ENCODE measurements around the gene SERPINI2.

Gene SERPINI2, protein sequence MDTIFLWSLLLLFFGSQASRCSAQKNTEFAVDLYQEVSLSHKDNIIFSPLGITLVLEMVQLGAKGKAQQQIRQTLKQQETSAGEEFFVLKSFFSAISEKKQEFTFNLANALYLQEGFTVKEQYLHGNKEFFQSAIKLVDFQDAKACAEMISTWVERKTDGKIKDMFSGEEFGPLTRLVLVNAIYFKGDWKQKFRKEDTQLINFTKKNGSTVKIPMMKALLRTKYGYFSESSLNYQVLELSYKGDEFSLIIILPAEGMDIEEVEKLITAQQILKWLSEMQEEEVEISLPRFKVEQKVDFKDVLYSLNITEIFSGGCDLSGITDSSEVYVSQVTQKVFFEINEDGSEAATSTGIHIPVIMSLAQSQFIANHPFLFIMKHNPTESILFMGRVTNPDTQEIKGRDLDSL

DNA sequence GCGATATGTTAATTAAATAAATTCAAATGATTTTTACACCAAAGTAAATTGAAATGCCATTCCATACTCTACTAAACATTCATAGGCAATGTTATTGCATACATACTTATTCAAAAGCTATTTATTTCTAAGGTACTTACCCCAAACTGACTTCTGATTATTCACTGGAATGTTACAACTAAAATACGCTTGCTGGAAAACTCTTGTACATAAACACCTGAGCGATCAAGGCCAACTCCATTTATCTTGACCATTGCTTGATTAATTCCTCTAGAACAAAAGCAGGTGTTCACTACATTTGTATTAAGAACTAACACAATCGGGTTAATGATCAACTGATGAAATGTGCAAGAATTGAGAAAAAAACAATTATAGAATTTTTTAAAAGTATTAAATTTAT, at the start of gene SERPINI2:
Gene SERPINI2, minus strand, starts transcription at position 180 of the 400 bp plus-strand sequence. CDS start 2,208 bp downstream, outside the sequence.
- no peak for DNase-seq

DNA sequence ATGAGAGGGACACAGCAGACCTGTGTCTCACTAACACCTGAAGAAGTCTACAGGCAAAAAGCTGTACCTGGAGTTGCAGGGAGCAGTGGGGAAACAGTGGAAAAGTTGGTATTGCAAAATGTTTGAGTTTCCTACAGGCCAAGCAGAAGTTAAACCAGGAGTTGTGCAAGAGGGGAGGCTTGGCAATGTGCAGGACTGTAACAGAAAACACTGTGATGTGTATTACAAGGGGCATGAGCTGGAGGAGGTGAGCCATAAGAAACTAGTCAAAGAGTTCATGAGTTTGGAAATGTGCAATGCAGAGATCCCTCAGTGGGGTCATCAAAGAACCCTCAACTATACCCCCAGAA, 47.1 kb upstream of the SERPINI2 start:
- DNase-seq: no peak

DNA sequence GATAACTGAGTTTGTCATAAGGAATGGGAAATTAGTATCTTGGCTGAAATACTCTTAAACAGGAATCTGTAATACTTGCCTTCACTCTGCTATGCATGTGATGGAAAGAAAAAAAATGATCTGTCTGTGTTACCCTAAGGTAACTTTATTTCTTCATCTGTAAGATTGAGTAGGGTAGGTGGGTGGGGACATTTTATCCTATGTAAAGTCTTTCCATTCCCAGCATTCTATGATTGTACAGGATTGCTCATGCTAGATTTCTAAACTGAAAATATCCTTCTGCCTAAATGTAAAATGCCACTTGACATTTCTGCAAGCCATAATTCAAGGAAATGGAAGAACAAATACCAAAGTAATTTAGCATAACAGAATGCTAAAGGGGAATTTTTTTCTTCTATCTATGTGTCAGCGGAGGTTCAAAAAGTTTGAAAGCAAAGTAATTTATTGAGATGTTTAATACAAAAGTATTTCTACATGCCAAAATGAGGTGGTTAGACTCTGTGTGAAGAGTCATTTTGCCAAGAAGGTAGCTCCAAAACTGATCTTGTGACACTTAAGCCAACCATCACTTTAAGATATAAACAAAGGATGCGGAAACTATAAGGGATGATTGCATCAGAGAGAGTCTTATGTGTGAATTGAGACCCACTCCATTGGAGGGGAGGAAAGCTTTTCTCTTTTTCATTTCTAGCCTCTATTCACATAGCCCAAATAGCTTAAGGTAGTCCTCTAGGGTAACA, 46.6 kb upstream of the SERPINI2 start:
- DNase-seq: no peak

DNA sequence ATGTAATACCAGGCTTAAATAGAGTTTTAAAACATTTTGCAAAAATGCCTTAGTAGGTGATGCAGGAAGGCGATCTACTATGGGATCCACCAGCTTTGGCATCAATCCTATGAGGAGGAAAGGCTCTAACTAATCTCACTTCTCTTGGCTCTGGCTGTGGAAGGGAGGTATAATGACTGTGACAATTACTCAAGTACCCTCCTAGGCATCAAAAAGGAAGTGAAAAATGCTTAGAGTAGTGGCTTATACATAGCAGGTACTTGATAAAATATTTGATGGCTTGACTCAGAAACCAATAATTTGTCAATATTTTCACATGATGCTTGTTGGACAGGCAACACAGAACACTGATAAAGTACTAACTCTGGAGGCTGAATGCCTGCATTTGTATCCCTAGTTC, 34.1 kb upstream of the SERPINI2 start:
- DNase-seq: no peak

DNA sequence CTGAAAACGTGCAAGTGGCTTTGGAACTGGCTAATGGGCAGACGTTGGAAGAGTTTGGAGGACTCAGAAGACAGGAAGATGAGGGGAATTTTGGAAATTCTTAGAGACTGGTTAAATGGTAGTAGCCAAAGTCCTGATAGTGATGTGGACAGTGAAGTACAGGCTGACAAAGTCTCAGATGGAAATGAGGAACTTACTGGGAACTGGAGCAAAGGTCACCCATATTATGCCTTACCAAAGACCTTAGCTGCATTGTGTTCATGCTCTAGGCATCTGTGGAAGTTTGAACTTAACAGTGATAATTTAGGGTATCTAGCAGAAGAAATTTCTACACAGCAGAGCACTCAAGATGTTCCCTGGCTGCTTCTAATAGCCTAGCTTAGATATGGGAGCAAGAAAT, 28.6 kb upstream of the SERPINI2 start:
- no peak for DNase-seq

DNA sequence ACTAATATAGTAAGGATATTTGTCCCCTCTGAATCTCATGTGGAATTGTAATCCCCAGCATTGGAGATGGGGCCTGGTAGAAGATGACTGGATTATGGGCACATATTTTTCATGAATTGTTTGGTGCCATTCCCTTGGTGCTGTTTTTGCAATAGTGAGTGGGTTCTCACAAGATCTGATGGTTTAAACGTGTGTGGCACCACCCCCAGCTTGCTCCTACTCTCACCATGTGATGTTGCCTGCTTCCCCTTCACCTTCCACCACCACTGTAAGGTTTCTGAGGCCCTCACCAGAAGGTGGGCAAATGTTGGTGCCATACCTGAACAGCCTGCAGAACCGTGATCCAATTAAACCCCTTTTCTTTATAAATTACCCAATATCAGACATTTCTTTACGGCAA, 28.1 kb upstream of the SERPINI2 start:
- DNase-seq: no peak

DNA sequence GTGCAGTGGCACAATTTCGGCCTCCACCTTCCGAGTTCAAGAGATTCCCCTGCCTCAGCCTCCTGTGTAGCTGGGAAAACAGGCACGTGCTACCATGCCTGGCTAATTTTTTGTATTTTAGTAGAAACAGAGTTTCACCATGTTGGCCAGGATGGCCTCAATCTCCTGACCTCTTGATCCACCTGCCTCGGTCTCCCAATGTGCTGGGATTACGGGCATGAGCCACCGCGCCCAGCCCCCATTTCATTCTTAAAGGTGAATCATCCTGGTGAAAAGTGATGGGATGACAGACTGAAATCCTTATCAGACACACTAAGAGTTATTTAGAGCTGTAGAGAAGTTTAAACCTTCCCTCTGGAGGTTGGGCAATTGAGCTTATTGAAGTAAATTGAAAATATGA, 24.1 kb upstream of the SERPINI2 start:
- DNase-seq: no peak

DNA sequence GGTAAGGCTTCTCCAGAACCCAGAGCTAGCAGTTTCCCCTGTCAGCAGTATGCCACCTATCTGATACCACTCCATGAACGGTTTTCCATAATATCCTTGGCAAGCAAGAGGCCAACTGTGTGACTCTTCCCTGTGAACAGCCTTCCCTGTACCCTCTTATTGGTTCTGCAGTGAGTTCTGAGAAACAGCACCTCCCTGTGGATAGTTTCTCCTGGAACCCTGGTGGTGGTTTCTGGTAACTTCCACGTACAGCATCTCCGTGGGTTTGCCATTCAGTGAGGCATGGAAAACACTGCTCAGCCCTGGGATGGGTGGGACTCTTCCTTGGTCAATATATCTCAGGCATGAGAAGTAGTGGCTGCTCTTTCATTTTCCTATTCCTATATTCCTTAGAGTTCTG, 19.4 kb upstream of the SERPINI2 start:
- DNase-seq: peak; percentile 3

DNA sequence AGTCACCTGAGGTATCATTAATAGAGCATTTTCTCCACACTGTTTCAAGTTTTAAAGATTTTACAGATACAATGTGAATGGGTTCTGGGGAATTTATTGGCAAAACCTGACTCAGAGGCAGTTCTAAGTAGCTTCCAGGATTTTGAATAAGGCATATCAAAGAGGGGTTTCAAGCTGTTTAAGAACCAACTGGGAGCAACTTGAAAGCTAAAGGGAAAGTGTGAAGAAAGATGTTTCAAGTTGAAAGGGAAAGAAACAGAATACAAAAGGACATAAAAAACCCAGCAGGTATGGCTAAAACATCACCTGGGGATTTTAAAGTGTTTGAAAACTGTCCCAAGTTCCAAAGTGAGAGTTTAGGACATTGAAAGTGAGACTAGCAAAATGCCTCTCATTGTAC, 17.8 kb upstream of the SERPINI2 start:
- no peak for DNase-seq

DNA sequence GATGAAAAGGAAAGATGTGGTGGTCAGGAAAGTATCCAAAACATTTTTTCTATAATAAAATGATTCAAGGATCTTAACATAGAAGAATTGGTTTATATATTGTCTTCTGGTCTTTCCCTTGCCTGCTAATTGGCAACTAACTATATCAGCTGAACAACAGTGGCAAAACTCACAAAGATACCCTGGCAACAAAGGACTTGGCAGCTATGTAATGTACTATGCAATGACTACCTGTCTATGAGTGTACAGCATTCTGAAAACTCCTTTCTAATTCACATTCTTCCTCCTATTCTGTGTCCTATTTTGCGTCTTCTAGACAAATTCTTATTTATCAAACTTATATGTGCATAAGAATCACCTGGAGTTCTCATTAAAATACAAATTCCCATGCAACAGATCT, 15.7 kb upstream of the SERPINI2 start:
- DNase-seq: no peak

DNA sequence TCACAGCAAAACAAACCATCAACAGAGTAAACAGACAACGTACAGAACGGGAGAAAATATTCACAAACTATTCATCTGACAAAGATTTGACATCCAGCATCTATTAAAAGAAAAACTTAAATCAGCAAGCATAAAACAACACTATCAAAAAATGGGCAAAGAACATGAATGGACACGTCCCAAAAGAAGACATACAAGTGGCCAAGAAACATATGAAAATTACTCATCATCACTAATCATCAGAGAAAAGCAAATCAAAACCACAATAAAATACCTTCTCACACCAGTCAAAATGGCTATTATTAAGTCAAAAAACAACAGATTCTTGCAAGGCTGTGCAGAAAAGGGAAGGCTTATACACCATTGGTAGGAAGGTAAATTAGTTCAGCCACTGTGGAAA, 13.7 kb upstream of the SERPINI2 start:
- no peak for DNase-seq

DNA sequence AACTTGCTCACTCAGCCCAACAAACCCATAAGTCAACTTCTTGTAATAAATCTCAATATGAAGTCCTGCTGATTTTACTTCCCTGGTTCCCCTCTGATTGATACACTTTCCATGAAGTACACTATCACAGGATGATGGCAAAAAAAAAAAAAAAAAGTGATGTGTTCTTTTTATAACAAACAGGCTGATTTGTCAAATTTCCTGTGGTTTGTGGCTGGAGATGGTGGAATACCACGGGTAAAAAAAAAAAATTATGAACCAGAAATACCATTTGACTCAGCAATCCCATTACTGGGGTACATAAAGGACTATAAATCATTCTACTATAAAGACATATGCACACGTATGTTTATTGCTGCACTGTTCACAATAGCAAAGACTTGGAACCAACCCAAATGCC, 10.7 kb upstream of the SERPINI2 start:
- DNase-seq: no peak

DNA sequence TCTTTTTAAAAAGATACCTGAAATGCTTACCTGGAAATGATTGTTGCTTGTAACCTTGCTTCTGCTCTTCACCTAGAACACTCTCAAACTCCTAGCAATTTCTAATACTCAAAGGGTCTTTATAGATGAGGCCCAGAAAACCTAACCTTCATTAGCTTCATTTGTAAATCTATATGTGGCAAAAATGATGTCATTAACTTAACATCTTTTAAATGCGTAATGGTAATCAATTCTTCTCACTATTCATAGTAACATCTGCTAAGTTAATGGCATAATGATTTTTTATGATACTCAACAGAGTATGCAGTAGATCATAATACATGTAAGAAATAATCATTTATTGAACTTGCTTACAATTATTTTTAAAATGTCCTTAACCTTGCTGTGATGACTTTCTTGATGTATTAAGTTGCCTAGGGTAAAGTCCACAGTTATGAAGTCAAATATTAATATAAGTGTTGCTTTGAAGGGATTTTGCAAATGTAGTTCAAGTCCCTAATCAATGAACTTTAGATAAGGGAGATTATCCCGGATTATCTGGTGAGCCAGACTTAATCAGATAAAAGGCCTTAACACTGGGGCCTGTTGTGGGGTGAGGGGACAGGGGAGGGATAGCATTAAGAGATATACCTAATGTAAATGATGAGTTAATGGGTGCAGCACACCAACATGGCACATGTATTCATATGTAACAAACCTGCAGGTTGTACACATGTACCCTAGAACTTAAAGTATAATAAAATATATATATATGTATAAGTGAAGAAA, 10.1 kb upstream of the SERPINI2 start:
- no peak for DNase-seq

DNA sequence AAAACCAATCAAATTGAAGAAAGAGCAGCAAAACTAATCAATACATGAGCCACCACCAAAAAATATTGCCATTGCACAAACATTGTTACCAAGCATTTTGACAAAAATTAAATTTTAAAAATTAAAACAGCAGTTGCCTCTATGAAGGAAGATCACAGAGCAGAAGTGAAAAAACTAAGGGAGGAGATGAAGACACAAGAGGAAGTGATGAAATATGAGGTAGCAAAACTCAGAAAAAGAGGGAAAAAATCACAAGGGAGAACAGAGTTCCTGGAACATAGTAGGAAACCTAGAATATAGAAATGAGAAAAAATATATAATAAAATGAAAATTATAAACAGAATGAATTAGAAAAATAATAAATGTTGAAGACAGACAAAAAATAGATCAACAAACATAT, 7.3 kb upstream of the SERPINI2 start:
- no peak for DNase-seq

DNA sequence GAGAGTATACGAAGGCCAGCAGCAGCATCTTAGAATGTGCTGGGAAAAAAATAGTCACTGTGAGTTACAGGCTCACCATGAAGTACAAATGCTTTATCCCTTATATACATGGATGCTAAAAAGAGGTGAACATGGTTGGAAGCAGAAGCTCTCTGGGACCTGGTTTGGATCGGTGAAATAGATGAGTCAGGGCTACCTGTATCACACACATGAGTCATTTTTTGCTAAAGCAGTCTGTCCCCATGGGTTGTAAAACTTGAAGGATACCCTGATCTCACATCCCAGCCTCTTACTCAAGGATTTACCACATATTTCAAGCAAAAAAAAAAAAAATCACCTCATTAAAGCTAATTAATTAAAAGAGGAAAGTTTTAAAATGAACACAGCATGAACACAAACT, 6.9 kb upstream of the SERPINI2 start:
- no peak for DNase-seq

DNA sequence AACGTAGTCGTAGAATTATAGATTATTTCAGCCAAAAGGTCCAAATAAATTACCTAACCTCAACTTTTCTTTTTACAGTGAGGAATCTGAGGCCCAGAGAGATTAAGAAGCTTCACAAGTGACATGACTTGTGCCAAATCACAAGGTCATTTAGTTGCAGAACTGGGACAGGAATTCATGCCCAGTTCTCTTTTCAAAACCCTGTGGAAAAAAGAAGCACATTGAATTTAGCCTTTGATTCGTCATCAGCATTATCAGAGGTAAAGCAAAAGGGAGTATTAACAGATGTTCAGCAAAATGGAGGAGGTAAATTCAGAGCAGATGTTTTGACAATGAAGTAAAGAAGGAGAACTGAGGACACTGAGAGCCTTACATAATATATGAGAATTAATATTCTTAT, 4.5 kb downstream of the SERPINI2 start:
- no peak for DNase-seq

DNA sequence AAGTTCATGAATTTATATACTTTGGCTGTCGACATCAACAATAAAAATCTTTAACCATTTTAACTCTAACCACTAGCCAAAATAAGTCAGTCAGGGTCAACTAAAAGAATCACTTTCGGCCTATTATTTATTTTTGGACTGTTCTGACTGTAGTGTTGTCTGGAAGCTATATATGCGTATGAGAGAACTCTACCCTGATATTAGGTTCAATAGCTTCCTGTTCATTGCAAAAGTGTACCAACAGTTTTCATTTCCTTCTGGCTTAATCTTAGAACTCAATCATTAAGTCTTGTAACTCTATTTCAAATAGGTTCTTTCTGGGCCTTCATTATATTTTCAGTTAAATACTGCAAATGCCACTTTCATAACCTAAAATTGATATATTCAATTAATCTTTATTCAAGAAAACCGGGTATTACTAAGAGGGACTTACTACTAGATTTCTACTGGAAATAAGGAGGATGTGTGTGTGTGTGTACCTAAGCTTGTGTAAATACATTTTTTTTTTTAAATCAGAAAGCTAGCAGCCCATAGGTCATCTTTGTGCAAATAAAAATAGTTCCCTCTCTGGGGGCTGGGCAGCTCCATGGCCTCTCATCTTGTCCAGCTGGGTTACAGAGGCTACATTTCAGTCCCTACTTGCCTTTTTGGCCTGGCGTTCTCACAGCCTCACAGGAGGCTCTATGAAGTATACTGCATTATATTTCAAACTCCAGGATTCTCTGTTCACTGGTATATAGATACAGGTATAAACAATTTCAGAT, 5.8 kb downstream of the SERPINI2 start:
- no peak for DNase-seq

DNA sequence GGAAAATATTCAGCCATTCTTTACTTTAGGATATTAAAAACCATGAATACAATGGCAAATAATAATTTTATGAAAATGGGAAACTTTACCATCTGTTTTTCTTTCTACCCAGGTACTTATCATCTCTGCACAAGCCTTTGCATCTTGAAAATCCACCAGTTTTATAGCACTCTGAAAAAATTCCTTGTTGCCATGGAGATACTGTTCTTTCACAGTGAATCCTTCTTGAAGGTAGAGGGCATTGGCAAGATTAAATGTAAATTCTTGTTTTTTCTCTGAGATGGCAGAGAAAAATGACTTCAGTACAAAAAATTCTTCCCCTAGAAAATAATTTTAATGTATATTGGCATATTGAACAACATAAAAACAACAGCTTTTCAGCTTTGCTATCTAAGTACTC, 6.9 kb downstream of the SERPINI2 start:
- DNase-seq: no peak

DNA sequence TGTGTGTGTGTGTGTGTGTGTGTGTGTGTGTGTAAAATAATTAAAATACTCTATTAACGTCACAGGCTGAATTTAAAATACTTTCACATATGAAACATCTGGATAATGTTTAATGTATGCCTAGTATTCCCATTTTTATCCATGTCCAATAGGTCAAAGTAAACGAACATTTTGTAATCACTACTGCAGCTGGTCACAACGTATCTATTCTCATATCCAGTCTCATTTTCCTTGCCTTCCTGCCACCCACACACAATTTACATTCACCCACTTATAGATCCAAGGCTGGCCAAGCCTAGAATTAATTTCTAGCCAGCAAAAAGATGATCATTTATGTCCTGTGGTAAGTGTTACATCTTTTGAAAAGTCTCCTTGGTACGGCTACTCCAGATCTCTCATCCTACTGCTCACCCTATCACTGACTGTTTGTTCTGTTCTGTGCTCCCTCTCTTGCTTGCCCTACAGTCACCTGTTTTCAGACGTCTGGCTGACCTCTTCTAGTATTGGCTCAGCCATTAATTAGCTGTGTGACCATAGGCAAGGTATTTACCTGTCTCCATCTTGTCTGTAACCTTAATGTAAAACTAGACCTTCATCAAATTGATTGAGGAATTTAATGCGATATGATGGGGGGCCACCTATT, 17.6 kb downstream of the SERPINI2 start:
- no peak for DNase-seq

DNA sequence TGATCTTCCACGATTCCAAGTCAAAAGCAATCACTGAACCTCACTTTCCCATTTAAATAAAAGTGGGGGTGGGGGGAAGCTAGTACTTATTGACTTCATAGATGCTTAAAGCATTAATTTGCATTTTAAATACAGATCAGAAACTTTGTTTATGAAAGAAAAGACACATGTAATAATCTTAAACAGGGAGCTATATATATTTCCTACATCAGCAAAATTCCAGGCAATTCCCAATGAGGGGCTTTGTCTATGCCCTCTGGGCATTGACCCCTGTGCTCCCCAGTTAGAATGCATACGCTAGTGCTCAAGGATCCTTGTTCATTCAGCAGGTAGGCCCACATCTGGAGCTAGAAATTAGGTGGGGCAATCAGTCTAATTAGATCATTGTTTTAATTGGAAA, 20.0 kb downstream of the SERPINI2 start:
- DNase-seq: no peak

DNA sequence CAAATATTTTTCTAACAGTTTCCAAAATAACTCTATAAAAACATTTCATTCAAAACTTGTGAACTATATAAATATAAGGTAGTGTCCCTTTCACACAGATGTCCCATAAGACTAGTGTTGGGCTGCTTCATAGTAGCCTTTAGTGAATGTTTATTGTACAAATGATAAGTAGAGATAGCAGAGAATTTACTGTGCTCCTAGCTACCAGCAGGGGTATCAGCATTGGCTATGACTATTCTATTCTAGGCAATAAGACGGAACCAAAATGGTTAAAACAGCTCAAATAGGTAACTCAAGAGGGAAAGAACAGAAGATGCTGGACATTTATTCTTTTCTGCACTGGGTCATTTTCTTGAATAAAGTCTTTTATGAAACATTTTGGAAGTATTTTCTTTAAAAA, 22.6 kb downstream of the SERPINI2 start:
- no peak for DNase-seq

DNA sequence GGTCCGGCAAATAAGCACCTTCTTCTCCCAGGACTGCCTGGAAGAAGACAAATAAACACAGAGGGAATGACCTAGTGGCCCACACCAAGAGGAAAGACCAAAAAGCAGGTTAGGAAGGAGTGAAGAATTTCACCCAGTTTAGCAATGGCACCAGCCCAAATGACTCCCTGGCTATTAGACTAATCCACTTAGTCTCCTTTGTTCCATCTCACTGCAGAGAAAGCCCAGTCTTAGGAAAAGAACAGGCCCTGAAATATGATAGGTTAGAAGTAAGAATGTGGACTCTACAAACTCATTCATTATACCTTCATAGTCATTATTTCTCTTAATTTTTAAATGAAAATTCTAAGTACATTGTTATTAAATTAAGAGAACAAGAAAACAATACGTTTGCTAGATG, 23.2 kb downstream of the SERPINI2 start:
- DNase-seq: no peak

DNA sequence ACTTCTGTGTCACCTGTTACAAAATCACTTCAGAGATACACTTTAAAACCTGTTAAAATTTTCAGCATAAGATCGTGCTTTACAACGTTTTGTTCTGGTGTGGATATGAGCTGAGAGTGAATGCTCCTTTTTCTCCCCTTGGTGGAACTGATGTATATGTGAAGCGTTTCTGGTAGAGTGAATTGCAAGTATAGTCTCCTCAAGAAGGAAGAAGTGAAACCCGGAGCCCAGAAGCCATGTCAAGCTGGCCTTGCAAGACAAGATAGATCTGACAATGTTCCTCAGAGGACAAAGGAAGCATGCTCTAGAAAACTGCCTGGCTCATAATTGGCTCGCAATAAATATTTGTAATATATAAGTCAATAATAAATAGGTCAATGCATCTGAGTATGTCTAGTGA, 23.6 kb downstream of the SERPINI2 start:
- DNase-seq: no peak

All from hematopoietic multipotent progenitor cell treated with erythropoietin and hydrocortisone succinate and interleukin-3 and kit ligand, for 8 days (in vitro differentiated cells).